Uterus (tissue), 4 donors: Measurements from ENCODE around the gene MISP. TPM values are rescaled to one million over a fixed set of nuclear protein-coding genes. Genes with fewer than 3 reads are reported as not detected.
"Not testable (repeated sequence)": the region's sequence is repeated elsewhere in the genome, so short reads cannot be mapped to it uniquely, and the experiment has no call there.

ENCODE experiments used
- DNase-seq, 2 donors: peaks; one replicate each; pipeline ENCODE4 v3.0.0-alpha.2; 2019 to 2020
- H3K27ac ChIP-seq, 2 donors: fragments of 200-600 bp; sonication (generic); 1 replicate in 1 of 2; 2 replicates in 1 of 2; pipeline ENCODE4 v1.5.1; 2016 to 2018
- H3K27me3 ChIP-seq, 2 donors: fragments of 200-600 bp; sonication (generic); one replicate each; pipeline ENCODE4 v1.5.1; 2018 to 2019; ENCODE audit warnings: control low read depth in 1 of 2
- H3K36me3 ChIP-seq, 2 donors: fragments of 200-600 bp; sonication (generic); one replicate each; pipeline ENCODE4 v1.5.1; 2019; ENCODE audit warnings: control low read depth in 1 of 2
- H3K4me1 ChIP-seq, 2 donors: fragments of 200-600 bp; sonication (generic); one replicate each; pipeline ENCODE4 v1.5.1; 2018 to 2019; ENCODE audit warnings: control low read depth in 1 of 2
- H3K4me3 ChIP-seq, 2 donors: fragments of 200-600 bp; sonication (generic); 1 replicate in 1 of 2; 2 replicates in 1 of 2; pipeline ENCODE4 v1.5.1; 2018 to 2019; ENCODE audit warnings: mild to moderate bottlenecking in 1 of 2
- H3K9me3 ChIP-seq, 2 donors: fragments of 200-600 bp; sonication (generic); one replicate each; pipeline ENCODE4 v1.5.1; 2019; ENCODE audit warnings: control low read depth in 1 of 2
- POLR2A ChIP-seq, 2 donors: fragments of 450-650 bp; IDR thresholded peaks; one replicate each; pipeline ENCODE4 v1.6.1; 2016; ENCODE audit warnings: antibody characterized with exemption in 2 of 2, mild to moderate bottlenecking in 1 of 2, moderate library complexity in 1 of 2
- intact Hi-C: fragments of 100-400 bp; cut with DNase I; formaldehyde crosslinking; loops from one replicate; pipeline ENCODE4 v1.15.1; 2023; ENCODE audit warnings: low total_unique reads
- total RNA-seq, 4 donors: library from RNA; depleted of rRNA in 3 of 4; stranded (reverse); fragments of >200 nt in 3 of 4; gene quantifications; one replicate each; pipeline versions ENCODE4 v1.1.0 to v1.2.4, GENCODE V29; 2014 to 2023
- TF ChIP-seq, protein P1 (sequence below), 4 experiments: fragments of 200-600 bp in 2 of 4; fragments of 450-650 bp in 2 of 4; sonication (generic) in 2 of 4; IDR thresholded peaks; one replicate each; pipeline ENCODE4 v1.5.1; 2016 to 2019; ENCODE audit warnings: antibody characterized with exemption in 4 of 4, mild to moderate bottlenecking in 2 of 4, moderate library complexity in 1 of 4
- donor health status: DM: yes; HTN: yes; CAD: no.

MISP gene
- total RNA-seq, 4 donors from 2014 or later, result 0.26 to 5.5 (median 0.39) TPM

- intact Hi-C loops, result no loop called here
- no peak overlapping the region for H3K27ac ChIP-seq
Observed at GRCh38 chr19:739998-740715, 10.8 kb upstream of the MISP start.

DNA sequence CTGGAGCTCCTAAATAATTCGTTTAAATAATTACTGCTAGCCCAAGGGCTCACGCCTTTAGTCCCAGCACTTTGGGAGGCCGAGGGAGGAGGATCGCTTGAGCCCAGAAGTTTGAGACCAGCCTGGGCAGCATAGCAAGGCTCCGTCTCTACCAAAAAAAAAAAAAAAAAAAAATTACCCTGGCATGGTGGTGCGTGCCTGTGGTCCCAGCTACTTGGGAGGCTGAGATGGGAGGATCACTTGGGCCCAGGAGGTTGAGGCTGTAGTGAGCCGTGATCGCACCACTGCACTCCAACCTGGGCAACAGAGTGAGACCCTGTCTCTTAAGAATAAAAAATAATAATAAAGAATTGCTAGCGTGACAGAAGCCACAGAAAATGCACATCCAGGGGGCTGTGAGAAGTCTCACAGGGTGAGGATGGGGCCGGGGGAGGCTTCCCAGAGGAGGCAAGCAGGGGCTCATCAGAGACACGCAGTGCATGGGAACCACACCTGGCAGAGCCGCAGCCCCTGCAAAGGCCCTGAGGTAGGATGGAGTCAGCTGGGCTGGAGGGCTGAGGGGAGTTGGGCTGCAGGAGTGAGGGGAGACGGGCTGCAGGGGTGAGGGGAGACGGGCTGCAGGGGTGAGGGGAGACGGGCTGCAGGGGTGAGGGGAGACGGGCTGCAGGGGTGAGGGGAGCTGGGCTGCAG is 10.0 kb upstream of the MISP start:
- H3K9me3 ChIP-seq, intact Hi-C loops, H3K36me3 ChIP-seq, H3K4me3 ChIP-seq, H3K27me3 ChIP-seq, DNase-seq, H3K4me1 ChIP-seq, H3K27ac ChIP-seq: not testable (repeated sequence)

More at GRCh38 chr19:739998-740715, 10.8 kb upstream of the MISP start:
- Histone ChIP-seq H3K4me1 (no peaks in the 10 kb centered on the region), H3K4me3 (no peak overlapping the region), H3K27me3 (no peaks in the 10 kb centered on the region), H3K9me3 (peaks cover 0 to 10% of the 10 kb centered on the region in 2 donors), H3K36me3 (no peaks in the 10 kb centered on the region)
- no peak for DNase-seq
- TF ChIP-seq, protein P1, sequence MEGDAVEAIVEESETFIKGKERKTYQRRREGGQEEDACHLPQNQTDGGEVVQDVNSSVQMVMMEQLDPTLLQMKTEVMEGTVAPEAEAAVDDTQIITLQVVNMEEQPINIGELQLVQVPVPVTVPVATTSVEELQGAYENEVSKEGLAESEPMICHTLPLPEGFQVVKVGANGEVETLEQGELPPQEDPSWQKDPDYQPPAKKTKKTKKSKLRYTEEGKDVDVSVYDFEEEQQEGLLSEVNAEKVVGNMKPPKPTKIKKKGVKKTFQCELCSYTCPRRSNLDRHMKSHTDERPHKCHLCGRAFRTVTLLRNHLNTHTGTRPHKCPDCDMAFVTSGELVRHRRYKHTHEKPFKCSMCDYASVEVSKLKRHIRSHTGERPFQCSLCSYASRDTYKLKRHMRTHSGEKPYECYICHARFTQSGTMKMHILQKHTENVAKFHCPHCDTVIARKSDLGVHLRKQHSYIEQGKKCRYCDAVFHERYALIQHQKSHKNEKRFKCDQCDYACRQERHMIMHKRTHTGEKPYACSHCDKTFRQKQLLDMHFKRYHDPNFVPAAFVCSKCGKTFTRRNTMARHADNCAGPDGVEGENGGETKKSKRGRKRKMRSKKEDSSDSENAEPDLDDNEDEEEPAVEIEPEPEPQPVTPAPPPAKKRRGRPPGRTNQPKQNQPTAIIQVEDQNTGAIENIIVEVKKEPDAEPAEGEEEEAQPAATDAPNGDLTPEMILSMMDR (IDR thresholded peaks at IDR 0.05), result no peak
- TF ChIP-seq POLR2A (IDR thresholded peaks at IDR 0.05), result no peak

DNA sequence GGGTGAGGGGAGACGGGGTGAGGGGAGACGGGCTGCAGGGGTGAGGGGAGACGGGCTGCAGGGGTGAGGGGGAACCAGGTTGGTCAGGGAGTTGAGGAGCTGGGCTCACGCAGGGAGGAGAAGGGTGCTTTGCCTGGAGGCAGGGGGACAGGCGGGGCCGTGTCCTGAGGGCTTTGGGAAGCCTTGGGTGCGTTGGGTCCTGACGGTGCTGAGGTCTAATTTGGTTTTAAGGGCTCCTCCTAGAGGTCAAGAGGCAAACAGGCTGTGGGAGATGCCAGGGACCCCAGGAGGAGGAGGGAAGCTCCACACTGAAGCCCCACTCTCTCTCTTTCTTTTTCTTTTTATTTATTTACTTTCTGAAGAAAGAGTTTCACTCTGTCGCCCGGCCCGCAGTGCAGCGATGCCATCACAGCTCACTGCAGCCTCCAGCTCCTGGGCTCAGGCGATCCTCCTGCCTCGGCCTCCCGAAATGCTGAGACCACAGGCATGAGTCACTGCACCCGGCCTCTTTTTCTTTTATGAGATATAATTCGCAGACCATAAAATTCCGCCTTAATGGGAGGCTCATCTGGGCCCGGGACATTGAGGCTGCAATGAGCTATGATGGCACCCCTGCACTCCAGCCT is 9.3 kb upstream of the MISP start:
- H3K4me1 ChIP-seq, result no peaks in the 10 kb centered on the region
- H3K9me3 ChIP-seq, result peaks cover 0 to 10% of the 10 kb centered on the region in 2 donors
- no peaks in the 10 kb centered on the region for H3K36me3 ChIP-seq
- TF ChIP-seq POLR2A (IDR thresholded peaks at IDR 0.05), result no peak
- TF ChIP-seq, protein P1 (IDR thresholded peaks at IDR 0.05), result no peak
- intact Hi-C loops, result no loop called here
- no peak overlapping the region for H3K4me3 ChIP-seq
- DNase-seq, result no peak
- no peak overlapping the region for H3K27ac ChIP-seq
- H3K27me3 ChIP-seq, result no peaks in the 10 kb centered on the region

DNA sequence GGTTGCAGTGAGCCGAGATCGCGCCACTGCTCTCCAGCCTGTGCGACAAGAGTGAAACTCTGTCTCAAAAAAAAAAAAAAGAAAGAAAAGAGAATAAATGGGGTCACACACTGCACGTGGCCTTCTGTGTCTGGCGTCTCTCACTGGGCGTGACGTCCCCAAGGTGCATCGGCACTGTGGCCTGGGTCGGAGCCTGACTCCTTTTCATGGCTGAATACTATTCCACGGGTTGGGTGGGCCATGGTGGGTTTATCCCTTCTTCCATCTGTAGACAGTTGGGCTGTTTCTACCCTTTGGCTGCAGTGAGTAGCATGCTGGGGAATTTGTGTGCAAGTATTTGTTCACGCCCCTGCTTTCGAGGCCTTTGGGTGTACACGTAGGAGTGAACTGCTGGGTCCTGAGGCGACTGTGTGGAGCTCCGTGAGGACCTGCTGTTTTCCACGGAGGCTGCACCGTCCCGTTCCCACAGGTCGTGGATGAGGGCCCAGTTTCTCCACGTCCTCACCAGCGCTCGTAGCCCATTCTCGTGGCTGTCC is 8.3 kb upstream of the MISP start:
- TF ChIP-seq, protein P1 (IDR thresholded peaks at IDR 0.05), result no peak
- no peak for TF ChIP-seq POLR2A (IDR thresholded peaks at IDR 0.05)
- H3K27ac ChIP-seq, result no peak overlapping the region
- no peaks in the 10 kb centered on the region for H3K4me1 ChIP-seq
- H3K9me3 ChIP-seq, result peaks cover 0 to 14% of the 10 kb centered on the region in 2 donors
- no peak overlapping the region for H3K4me3 ChIP-seq
- no peaks in the 10 kb centered on the region for H3K27me3 ChIP-seq
- no peaks in the 10 kb centered on the region for H3K36me3 ChIP-seq
- DNase-seq, result no peak
- intact Hi-C loops, result no loop called here

GRCh38 chr19:743168-743687 is 7.7 kb upstream of the MISP start:
- Histone ChIP-seq H3K4me3 (no peak overlapping the region), H3K27me3 (no peaks in the 10 kb centered on the region), H3K4me1 (no peaks in the 10 kb centered on the region), H3K9me3 (peaks cover 0 to 19% of the 10 kb centered on the region in 2 donors), H3K36me3 (no peaks in the 10 kb centered on the region), H3K27ac (no peak overlapping the region)
- intact Hi-C loops, result no loop called here
- DNase-seq, result no peak
- TF ChIP-seq, protein P1 (IDR thresholded peaks at IDR 0.05), result no peak
- TF ChIP-seq POLR2A (IDR thresholded peaks at IDR 0.05), result no peak

DNA sequence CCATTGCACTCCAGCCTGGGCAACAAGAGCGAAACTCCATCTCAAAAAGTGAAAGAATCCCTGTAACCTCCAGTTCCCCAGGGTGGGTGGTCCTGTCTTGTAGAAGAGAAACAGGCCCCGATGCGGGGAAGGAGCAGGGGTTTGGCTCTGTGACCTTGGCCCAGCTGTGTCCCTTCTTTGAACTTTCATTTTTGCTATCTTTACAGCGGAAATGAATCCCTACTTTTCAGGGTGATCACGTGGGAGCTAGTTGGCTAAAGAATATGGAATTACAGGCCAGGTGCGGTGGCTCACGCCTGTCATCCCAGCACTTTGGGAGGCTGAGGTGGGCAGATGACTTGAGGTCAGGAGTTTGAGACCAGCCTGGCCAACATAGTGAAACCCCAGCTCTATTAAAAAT is 5.8 kb upstream of the MISP start:
- intact Hi-C loops, H3K4me1 ChIP-seq, H3K27me3 ChIP-seq, H3K4me3 ChIP-seq, DNase-seq, H3K27ac ChIP-seq, H3K36me3 ChIP-seq: not testable (repeated sequence)
- H3K9me3 ChIP-seq, result peaks cover 0 to 19% of the 10 kb centered on the region in 2 donors
